Gastroesophageal sphincter (tissue), 4 donors: ENCODE results near the gene CLASP1. TPM values are rescaled to one million over a fixed set of nuclear protein-coding genes. Genes with fewer than 3 reads are reported as not detected.
"Not testable (repeated sequence)": the region's sequence is repeated elsewhere in the genome, so short reads cannot be mapped to it uniquely, and the experiment has no call there.

Experiments
- ATAC-seq: fragments of 150-250 bp; one replicate; pipeline ENCODE4 v1.9.1; 2016; ENCODE audit warnings: mild to moderate bottlenecking, moderate library complexity
- H3K27ac ChIP-seq, 4 donors: fragments of 200-600 bp; sonication (generic) in 3 of 4; 1 replicate in 3 of 4; 2 replicates in 1 of 4; pipeline ENCODE4 v1.5.1; 2016 to 2019
- H3K27me3 ChIP-seq: fragments of 200-600 bp; sonication (generic); one replicate; pipeline ENCODE4 v1.5.1; 2019
- H3K36me3 ChIP-seq, 2 donors: fragments of 200-600 bp; sonication (generic); one replicate each; pipeline ENCODE4 v1.5.1; 2019; ENCODE audit warnings: control low read depth in 1 of 2
- H3K4me1 ChIP-seq, 3 donors: fragments of 200-600 bp; sonication (generic); 1 replicate in 2 of 3; 2 replicates in 1 of 3; pipeline ENCODE4 v1.5.1; 2016 to 2019; ENCODE audit warnings: control low read depth in 2 of 3
- H3K4me3 ChIP-seq, 2 donors: fragments of 200-600 bp; sonication (generic); one replicate each; pipeline ENCODE4 v1.5.1; 2019; ENCODE audit warnings: mild to moderate bottlenecking in 1 of 2, moderate library complexity in 1 of 2
- H3K9me3 ChIP-seq, 3 donors: fragments of 200-600 bp; sonication (generic); one replicate each; pipeline ENCODE4 v1.5.1; 2017 to 2019; ENCODE audit warnings: control low read depth in 2 of 3
- EP300 ChIP-seq: sonication (generic); formaldehyde crosslinking; IDR thresholded peaks from one replicate; pipeline ENCODE4 v1.6.1; 2017; ENCODE audit warnings: antibody characterized with exemption, mild to moderate bottlenecking
- POLR2A ChIP-seq, 2 donors: fragments of 450-650 bp; IDR thresholded peaks; one replicate each; pipeline ENCODE4 v1.6.1; 2017; ENCODE audit warnings: antibody characterized with exemption in 2 of 2, mild to moderate bottlenecking in 2 of 2, moderate library complexity in 1 of 2
- POLR2AphosphoS5 ChIP-seq: sonication (generic); formaldehyde crosslinking; IDR thresholded peaks from one replicate; pipeline ENCODE4 v1.6.1; 2017; ENCODE audit warnings: antibody characterized with exemption
- WGBS, 2 donors: methylation state at CpG; one replicate each; pipeline ENCODE4 v1.1.5; 2018; ENCODE audit warnings: low coverage in 1 of 2; 5-methylcytosine and 5-hydroxymethylcytosine counted together
- total RNA-seq, 4 donors: library from RNA; depleted of rRNA; stranded (reverse); fragments of >200 nt; gene quantifications; one replicate each; pipeline ENCODE4 v1.1.0, GENCODE V29; 2016
- TF ChIP-seq, protein P1 (sequence below), 4 experiments: fragments of 200-600 bp in 2 of 4; fragments of 450-650 bp in 2 of 4; sonication (generic) in 1 of 4; IDR thresholded peaks; one replicate each; pipeline ENCODE4 v1.5.1; 2017 to 2019; ENCODE audit warnings: antibody characterized with exemption in 4 of 4, mild to moderate bottlenecking in 2 of 4, moderate library complexity in 2 of 4

The CLASP1 gene
- total RNA-seq, 4 donors from 2014 or later, result 72.0 to 108 (median 84.7) TPM

DNA sequence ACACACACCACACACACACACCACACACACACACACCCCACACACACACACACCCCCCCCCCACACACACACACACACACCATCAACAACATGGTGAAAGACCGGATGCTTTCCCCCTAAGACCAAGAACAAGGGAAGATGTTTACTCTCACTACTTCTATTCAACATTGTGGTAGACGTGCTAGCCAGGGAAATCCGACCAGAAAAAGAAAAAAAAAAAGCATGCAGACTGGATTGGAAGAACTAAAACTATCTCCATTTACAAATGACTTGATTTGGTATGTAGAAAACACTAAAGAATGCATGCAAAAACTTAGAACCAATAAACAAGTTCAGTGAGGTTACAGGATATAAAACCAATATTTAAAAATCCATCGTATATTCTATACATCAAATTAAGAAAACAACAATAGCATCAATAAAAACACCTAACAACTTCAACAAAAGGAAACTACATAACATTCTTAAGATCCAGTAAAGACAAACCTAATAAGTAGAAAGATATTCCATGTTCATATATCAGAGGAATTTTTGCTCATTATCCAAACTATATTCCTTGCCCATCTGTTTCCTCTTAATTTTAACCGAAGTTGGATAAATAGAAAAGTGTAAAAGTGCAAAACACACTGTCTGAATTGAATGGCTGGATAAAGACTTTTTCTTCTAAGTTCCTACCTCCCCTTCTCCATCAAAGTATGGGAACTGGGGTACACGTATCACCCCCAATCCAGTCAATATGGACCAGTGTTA, 170.1 kb downstream of the CLASP1 start:
- no peak for ATAC-seq
- H3K27ac ChIP-seq, result no peak overlapping the region
- H3K27me3 ChIP-seq, result no peaks in the 10 kb centered on the region
- no peaks in the 10 kb centered on the region for H3K9me3 ChIP-seq
- H3K36me3 ChIP-seq, result no peaks in the 10 kb centered on the region
- H3K4me1 ChIP-seq, result peaks cover 8 to 62% (median 25%) of the 10 kb centered on the region in 3 donors
- no peak for TF ChIP-seq EP300
- TF ChIP-seq POLR2AphosphoS5, result no peak
- TF ChIP-seq, protein P1, sequence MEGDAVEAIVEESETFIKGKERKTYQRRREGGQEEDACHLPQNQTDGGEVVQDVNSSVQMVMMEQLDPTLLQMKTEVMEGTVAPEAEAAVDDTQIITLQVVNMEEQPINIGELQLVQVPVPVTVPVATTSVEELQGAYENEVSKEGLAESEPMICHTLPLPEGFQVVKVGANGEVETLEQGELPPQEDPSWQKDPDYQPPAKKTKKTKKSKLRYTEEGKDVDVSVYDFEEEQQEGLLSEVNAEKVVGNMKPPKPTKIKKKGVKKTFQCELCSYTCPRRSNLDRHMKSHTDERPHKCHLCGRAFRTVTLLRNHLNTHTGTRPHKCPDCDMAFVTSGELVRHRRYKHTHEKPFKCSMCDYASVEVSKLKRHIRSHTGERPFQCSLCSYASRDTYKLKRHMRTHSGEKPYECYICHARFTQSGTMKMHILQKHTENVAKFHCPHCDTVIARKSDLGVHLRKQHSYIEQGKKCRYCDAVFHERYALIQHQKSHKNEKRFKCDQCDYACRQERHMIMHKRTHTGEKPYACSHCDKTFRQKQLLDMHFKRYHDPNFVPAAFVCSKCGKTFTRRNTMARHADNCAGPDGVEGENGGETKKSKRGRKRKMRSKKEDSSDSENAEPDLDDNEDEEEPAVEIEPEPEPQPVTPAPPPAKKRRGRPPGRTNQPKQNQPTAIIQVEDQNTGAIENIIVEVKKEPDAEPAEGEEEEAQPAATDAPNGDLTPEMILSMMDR (IDR thresholded peaks at IDR 0.05), result no peak
- TF ChIP-seq POLR2A (IDR thresholded peaks at IDR 0.05), result no peak
- WGBS, 2 donors, result 62 to 71% methylated on average over 5 to 6 of the region's 6 CpGs
- H3K4me3 ChIP-seq, result no peak overlapping the region

GRCh38 chr2:121478358-121478995, 170.8 kb downstream of the CLASP1 start:
- not testable (repeated sequence) for H3K9me3 ChIP-seq, ATAC-seq, H3K4me3 ChIP-seq, H3K27me3 ChIP-seq, H3K36me3 ChIP-seq, H3K27ac ChIP-seq
- WGBS, 2 donors, result 92 to 100% methylated on average over 2 to 3 of the region's 7 CpGs
- H3K4me1 ChIP-seq, result peaks cover 8 to 55% (median 25%) of the 10 kb centered on the region in 3 donors

- 71 to 75% methylated on average over 3 of the region's 3 CpGs for WGBS, 2 donors
- Histone ChIP-seq H3K4me3 (no peak overlapping the region), H3K27ac (no peak overlapping the region), H3K27me3 (no peaks in the 10 kb centered on the region), H3K4me1 (peaks cover 8 to 38% (median 21%) of the 10 kb centered on the region in 3 donors), H3K36me3 (no peaks in the 10 kb centered on the region), H3K9me3 (no peaks in the 10 kb centered on the region)
- ATAC-seq, result no peak
- TF ChIP-seq, protein P1 (IDR thresholded peaks at IDR 0.05), result no peak
- no peak for TF ChIP-seq EP300
- no peak for TF ChIP-seq POLR2A (IDR thresholded peaks at IDR 0.05)
- no peak for TF ChIP-seq POLR2AphosphoS5
Measured at GRCh38 chr2:121476684-121477083, 172.6 kb downstream of the CLASP1 start.

DNA sequence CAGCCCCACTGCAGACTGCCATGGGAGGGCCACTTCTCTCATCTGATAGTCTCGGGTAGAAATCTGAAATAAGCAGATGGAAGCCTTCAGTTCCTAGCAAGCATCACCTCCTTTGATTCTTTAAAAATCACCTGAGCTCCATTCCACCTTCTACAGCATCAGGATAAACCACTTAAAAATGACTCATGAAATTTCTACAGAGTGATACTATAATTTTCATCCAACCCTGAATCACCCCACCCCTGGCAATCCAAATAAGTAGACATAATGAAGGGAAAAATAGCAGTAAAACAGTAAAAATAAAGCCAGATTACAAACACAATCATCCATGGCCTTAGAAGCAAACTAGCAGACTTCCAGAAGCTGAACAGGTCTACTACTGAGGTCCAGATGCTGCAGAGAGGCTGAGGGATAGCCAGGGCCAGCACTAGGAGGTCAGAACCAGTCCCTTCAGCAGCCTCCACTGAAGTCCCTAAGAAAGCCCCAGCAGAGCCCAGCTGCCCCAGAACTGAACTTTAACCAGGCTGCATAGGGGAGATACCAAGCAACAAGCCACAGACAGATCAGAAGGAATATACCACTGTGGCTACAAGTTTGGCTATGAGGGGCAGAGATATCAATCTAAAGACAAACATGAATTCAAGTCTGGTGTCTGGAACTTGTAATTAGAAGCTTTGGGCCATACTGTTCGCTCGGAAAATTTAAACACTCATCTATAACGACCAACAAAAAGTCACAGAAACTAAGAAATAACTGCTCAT, 173.3 kb downstream of the CLASP1 start:
- Histone ChIP-seq H3K27me3 (no peaks in the 10 kb centered on the region), H3K27ac (no peak overlapping the region), H3K4me1 (peaks cover 6 to 31% (median 20%) of the 10 kb centered on the region in 3 donors), H3K9me3 (no peaks in the 10 kb centered on the region), H3K4me3 (no peak overlapping the region), H3K36me3 (no peaks in the 10 kb centered on the region)
- WGBS, 2 donors, result 60 to 63% methylated on average over 4 of the region's 4 CpGs
- no peak for ATAC-seq
- no peak for TF ChIP-seq EP300
- no peak for TF ChIP-seq POLR2A (IDR thresholded peaks at IDR 0.05)
- TF ChIP-seq, protein P1 (IDR thresholded peaks at IDR 0.05), result no peak
- TF ChIP-seq POLR2AphosphoS5, result no peak

DNA sequence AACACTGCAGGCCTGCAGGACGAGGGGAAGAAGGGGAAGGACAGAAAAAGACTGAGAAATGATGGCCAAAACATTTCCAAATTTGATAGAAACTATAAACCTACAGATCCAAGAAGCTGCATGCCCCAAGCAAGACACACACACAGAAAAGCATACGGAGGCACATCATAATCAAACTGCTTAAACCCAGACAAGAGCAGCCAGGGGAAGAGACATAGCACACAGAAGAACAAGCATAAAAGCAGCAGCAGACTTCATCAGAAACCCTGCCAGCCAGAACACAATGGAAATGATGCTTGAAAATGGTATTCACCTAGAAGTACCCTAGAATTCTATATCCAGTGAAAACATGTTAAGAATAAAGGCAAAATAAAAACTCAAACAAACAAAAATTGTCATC, 175.8 kb downstream of the CLASP1 start:
- ATAC-seq, result no peak
- 54 to 87% methylated on average over 2 of the region's 2 CpGs for WGBS, 2 donors
- TF ChIP-seq, protein P1 (IDR thresholded peaks at IDR 0.05), result no peak
- TF ChIP-seq EP300, result no peak
- TF ChIP-seq POLR2AphosphoS5, result no peak
- TF ChIP-seq POLR2A (IDR thresholded peaks at IDR 0.05), result no peak
- no peaks in the 10 kb centered on the region for H3K9me3 ChIP-seq
- H3K4me3 ChIP-seq, result no peak overlapping the region
- H3K36me3 ChIP-seq, result peaks cover 5 to 20% of the 10 kb centered on the region in 2 donors
- peaks cover 0 to 14% (median 6%) of the 10 kb centered on the region in 3 donors for H3K4me1 ChIP-seq
- no peaks in the 10 kb centered on the region for H3K27me3 ChIP-seq
- no peak overlapping the region for H3K27ac ChIP-seq
